Astrocyte (in vitro differentiated cells and primary cell): ENCODE data around the gene CMTR1.

ENCODE experiments used
- CTCF ChIP-seq: IDR thresholded peaks from 2 replicates; pipeline ENCODE4 v1.5.1; 2011; ENCODE audit warnings: low read depth, mild to moderate bottlenecking, inconsistent platforms, low read length, moderate library complexity; ENCODE audit not compliant: insufficient read depth
- EZH2 ChIP-seq: IDR thresholded peaks from 2 replicates; pipeline ENCODE4 v1.6.1; 2012; ENCODE audit warnings: mild to moderate bottlenecking, low read length, inconsistent platforms; ENCODE audit not compliant: insufficient read depth

- TF ChIP-seq CTCF (no peak), EZH2 (no peak)
These were observed 46.3 kb downstream of the CMTR1 start for GRCh38 chr6:37479266-37479854.
